ENCODE data around the gene SPEM2.

DNA sequence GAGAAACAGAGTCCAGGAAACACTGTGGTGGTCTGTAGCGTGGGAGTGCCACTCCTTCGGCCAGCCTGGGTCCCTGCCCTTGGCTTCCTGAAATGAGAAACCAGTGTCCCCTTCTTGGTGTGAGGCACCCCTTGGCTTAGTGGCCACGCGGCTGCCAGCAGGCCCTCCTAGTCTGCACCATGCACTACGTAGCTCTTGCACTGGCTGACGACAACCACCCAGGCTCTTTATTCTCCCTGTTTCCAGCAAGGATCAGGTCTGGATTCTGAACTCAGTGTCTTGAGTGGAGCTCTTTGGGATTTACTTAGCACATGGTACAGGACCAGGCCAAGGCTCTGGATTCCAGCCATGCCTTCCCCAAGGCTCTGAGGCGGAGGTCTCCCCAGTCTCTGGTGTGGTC lies 2.1 kb downstream of the SPEM2 start:
- TF ChIP-seq, protein P1, sequence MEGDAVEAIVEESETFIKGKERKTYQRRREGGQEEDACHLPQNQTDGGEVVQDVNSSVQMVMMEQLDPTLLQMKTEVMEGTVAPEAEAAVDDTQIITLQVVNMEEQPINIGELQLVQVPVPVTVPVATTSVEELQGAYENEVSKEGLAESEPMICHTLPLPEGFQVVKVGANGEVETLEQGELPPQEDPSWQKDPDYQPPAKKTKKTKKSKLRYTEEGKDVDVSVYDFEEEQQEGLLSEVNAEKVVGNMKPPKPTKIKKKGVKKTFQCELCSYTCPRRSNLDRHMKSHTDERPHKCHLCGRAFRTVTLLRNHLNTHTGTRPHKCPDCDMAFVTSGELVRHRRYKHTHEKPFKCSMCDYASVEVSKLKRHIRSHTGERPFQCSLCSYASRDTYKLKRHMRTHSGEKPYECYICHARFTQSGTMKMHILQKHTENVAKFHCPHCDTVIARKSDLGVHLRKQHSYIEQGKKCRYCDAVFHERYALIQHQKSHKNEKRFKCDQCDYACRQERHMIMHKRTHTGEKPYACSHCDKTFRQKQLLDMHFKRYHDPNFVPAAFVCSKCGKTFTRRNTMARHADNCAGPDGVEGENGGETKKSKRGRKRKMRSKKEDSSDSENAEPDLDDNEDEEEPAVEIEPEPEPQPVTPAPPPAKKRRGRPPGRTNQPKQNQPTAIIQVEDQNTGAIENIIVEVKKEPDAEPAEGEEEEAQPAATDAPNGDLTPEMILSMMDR (IDR thresholded peaks at IDR 0.05), result no peak
- TF ChIP-seq POLR2A (IDR thresholded peaks at IDR 0.05), result no peak

Measured in thyroid gland (tissue), 4 donors.